Measurements from ENCODE around the gene HOXA13.

HOXA13 gene

DNA sequence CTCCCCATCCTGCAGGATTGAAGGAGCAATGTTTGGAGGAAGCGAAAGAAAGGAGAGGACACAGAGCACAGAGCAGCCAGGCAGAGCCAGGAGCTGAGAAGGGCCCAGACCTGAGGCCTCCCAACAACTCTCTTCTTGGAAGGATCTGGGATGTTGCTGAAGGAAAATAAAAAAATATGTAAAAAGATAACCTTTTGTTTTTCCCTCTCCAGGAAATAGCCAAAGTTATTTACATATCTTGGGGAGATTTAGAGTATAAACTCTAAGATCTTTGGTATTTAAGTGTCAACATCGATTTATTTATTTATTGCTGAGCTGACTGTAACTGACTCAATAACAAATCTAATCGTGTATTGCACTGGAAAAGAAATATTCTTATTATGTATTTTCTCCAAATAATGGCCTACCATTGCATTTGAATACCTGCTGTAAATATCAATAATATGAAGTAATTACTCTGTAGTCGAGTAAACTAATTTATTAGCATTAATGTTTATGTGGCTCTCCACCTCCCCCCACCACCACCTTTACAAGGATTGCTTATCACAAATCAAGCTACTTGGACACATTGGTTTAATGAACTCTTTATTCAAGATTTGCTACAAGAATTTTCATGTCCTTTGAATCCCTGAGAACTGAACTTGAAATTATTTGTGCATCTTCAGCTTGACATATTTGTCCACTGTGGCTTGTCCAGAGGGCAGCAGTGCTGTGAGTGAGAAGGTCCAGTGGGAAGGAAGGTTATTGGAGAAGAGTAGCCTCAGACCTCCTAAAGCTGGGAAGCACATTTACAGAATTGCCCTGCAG, 13.0 kb downstream of the HOXA13 start:
- Mint-ChIP-seq H3K9me3 (no peaks in the 10 kb centered on the region), H3K4me1 (peaks cover 15% of the 10 kb centered on the region), H3K27me3 (peaks cover 47% of the 10 kb centered on the region), H3K36me3 (peaks cover 3% of the 10 kb centered on the region), H3K4me3 (no peak overlapping the region), H3K27ac (no peak overlapping the region)
- ATAC-seq (ENCODE audit: low read depth) = no peak
- DNase-seq (ENCODE audit: low spot score in 2 of 2) = no peak

DNA sequence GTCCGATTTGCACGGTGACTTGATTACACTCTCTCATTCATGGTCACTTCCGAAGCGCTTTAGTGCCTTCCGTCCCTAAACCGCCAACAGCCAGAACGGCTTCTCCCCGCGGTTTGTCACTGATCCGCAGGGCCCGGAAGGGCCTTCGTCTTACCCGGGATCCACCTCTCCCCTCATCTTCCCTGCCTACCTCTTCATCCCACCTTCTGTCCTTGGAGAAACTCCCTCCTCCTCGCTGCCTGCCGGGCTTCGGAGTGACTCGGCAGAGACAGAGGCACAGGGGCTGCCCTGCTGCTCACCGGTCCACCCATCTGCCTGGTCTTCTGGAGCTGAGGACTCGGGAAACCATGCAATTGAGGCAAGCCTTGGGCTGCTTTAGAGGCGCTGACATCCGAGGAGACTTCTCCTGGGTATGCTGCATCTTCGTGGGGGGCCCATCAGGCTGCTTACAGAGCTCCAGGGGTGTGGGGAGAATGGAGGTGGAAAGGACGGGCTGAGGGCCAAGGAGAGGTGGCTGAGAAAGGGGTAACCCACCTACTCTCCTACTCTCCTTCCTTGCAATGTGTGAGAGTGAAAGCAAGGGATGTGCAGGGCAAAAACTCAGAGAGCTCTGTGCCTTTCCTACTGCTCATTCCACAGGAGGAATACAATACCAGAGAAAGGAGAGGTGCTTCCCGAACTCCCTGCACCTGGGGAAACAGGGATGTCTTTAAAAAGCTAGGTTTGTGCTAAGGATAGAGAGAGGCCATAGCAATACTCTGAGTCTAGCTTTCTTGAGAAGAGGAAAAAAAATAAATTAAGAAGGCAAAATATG, 13.8 kb downstream of the HOXA13 start:
- Mint-ChIP-seq H3K4me3 (peak overlapping the region; percentile 22), H3K36me3 (peaks cover 3% of the 10 kb centered on the region), H3K27me3 (peaks cover 45% of the 10 kb centered on the region), H3K4me1 (peaks cover 15% of the 10 kb centered on the region), H3K27ac (peak overlapping the region; percentile 76), H3K9me3 (no peaks in the 10 kb centered on the region)
- ATAC-seq (ENCODE audit: low read depth) (no peak), DNase-seq (ENCODE audit: low spot score in 2 of 2) (no peak)

DNA sequence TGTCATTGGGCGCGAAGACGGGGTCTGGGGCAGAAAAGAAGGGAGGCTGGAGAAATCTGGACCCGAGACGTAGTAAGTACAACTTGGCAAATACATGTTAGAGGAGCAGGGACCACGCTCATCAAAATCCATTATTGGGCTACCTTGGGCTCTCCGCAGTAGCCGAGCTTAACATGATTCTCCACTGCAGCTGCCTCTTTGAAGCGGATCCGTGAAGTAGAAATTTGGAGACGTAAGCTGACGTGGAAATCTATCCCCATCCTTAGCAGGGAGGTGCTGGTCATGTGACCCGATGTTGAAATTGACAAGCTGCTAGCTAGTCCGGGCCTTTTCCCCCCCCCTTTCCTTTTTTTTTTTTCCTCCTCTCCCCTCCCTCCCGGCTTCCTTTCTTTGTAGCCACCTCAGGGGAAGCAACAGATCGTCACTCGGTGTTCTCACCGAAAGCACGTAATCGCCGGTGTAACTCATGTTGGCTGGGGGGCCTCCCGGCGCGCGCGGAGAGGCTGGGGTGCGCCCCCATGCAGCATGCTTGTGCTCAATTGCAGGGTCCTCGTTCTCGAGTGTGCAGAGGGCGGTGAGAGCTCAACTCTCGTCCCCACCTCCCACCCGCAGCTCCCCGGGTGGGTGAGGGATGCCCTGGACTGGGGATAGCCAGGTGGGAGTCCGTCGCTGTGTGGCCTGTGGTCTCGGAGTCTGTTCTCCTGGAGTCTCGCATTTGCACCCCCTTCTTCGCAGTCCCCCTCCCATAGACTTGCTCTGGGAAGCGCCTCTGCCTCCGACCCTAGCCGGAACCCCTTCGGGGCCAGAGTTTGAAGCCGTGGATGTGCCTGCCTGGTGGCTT, 14.7 kb downstream of the HOXA13 start, which contains the start of gene HOXA11:
Gene HOXA11, minus strand, starts transcription at position 220 of the 841 bp plus-strand sequence. Its CDS starts 88 bp downstream, at position 132.
- Mint-ChIP-seq H3K27me3 (peaks cover 42% of the 10 kb centered on the region), H3K36me3 (peaks cover 3% of the 10 kb centered on the region), H3K9me3 (no peaks in the 10 kb centered on the region), H3K27ac (peak within 1 kb of the TSS; percentile 76), H3K4me1 (peaks cover 17% of the 10 kb centered on the region), H3K4me3 (peak within 1 kb of the TSS; percentile 22)
- ATAC-seq (ENCODE audit: low read depth) = no peak
- no peak for DNase-seq (ENCODE audit: low spot score in 2 of 2)

DNA sequence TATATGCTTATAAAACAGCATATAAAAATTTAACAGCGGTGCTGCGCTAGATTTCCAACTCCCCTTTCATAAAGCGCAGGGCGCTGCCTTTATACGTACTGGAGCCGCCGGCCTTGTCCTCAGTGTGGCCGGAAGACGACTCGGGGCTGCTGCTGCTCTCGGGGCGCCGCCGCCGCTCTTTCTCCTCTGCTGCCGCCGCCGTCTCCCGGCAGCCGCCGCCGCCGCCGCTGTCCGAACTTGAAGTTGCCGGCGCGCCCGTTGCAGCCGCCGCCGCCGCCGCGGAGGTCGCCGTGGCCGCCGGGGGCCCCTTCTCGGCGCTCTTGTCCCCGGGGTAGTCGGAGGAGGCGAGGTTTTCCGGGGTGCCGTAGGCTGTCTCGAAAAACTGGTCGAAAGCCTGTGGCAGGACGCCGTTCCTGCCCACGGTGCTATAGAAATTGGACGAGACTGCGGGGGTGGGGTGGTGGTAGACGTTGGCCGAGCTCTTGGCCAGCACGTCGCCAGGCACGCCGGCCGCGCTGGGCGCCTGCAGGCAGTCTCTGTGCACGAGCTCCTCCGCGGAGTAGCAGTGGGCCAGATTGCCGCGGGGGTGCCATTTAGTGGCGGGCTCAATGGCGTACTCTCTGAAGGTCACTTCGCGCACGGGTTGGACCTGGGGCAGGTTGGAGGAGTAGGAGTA, 15.4 kb downstream of the HOXA13 start:
- Mint-ChIP-seq H3K27me3 (peaks cover 38% of the 10 kb centered on the region), H3K27ac (peak overlapping the region; percentile 76), H3K9me3 (no peaks in the 10 kb centered on the region), H3K4me3 (peak overlapping the region; percentile 3), H3K4me1 (peaks cover 18% of the 10 kb centered on the region), H3K36me3 (no peaks in the 10 kb centered on the region)
- DNase-seq (ENCODE audit: low spot score in 2 of 2) (peak in 1 of 2 donors; percentile 49), ATAC-seq (ENCODE audit: low read depth) (no peak)

DNA sequence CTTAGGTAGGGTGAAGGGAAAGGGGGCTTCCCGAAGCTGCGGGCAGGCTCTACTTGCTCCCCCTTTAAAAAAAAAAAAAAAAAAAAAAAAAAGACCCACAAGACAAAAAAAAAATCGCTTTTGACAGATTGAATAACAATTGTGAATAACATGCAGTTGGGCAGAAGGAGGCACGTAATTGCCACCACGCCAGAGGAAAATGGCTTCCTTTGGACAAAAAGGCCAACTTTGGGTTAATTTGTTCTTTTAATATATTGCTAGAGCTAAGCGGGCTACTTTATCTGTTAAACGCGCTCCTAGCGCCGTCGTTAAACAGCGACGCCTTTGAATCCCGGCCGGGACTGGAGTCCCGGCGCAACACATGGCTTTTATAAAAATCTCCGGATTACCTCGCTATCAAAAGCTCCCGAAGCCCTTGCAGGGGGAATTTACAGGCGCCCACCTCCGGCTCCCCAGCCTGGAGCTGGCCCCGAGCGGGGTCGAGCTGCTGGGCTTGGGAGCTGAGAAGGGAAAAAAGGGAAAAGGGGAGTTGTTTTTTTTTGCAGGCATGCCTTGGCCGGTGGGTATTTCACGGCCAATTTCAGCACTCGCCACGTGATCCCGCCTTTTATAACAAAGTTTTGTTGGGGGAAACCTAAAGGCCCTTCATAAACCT, 16.1 kb downstream of the HOXA13 start:
- Mint-ChIP-seq H3K9me3 (no peaks in the 10 kb centered on the region), H3K27me3 (peaks cover 41% of the 10 kb centered on the region), H3K36me3 (no peaks in the 10 kb centered on the region), H3K27ac (no peak overlapping the region), H3K4me3 (no peak overlapping the region), H3K4me1 (peaks cover 18% of the 10 kb centered on the region)
- DNase-seq (ENCODE audit: low spot score in 2 of 2) (no peak), ATAC-seq (ENCODE audit: low read depth) (no peak)

DNA sequence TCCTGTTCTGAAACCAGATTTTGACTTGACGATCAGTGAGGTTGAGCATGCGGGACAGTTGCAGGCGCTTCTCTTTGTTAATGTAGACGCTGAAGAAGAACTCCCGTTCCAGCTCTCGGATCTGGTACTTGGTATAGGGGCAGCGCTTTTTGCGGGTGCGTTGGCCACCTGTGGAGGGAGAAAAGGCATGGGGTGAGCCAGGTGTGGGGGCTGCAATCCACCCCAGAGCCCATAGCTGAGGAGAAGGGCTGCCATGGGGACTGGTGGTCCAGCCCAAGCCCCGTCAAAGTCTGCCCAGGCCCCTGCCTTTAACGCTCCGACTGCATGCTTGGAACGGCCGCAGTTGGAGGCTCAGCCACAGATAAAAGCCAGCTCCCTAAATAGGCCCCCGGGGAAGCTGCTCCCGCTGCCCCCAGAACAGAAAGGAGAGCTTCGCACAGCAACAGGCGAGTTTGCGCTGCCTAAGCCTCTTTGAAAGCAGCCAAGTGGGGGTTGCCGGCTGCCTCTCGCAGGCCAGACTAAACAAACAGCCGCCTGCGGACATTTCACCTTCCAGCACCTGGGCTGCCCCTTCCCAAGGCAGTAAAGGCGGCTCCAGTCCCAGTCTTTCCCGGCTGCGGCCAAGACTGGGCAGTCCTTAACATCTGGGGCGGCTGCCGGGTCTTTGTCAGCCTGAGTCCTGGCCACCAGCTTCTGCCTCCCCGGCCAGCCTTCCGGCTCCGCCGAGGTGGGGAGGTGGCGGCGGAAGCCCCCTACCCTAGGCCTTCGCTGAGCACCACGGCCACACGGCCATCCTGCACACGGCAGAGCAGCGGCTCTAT, 16.8 kb downstream of the HOXA13 start:
- H3K27me3 Mint-ChIP-seq = peaks cover 34% of the 10 kb centered on the region
- no peak for DNase-seq (ENCODE audit: low spot score in 2 of 2)
- no peaks in the 10 kb centered on the region for H3K9me3 Mint-ChIP-seq
- no peak overlapping the region for H3K4me3 Mint-ChIP-seq
- no peak for ATAC-seq (ENCODE audit: low read depth)
- H3K4me1 Mint-ChIP-seq = peaks cover 14% of the 10 kb centered on the region
- H3K36me3 Mint-ChIP-seq = no peaks in the 10 kb centered on the region
- peak overlapping the region; percentile 61 for H3K27ac Mint-ChIP-seq

DNA sequence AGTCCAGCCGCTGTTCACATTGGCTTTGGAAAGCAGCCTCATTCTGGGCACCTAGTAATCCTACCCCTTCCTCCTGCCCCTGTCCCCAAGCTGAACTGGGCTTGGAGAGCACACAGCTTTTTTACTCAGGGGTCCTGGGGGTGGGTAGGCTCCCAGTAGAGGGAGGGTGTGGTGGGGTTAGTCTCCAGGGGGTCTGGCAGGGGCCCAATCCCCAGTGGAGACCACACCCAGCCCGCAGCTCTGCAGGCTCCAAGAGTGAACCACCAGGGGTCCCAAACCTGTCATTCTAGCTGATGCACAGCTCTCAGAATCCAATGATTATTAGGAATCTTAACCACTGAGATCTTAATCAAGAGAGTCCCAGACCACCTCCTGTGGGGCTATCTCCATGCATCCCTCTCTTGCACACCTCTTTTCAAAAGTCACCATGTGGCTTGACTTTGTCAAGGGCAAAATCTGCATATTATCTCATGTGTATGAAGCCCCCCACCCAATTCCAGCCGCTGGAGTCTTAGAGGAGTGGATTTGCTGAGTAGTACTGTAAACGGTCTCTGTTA, 17.5 kb downstream of the HOXA13 start:
- DNase-seq (ENCODE audit: low spot score in 2 of 2) (no peak), ATAC-seq (ENCODE audit: low read depth) (no peak)
- peaks cover 35% of the 10 kb centered on the region for H3K27me3 Mint-ChIP-seq
- H3K4me3 Mint-ChIP-seq = no peak overlapping the region
- no peaks in the 10 kb centered on the region for H3K9me3 Mint-ChIP-seq
- peaks cover 12% of the 10 kb centered on the region for H3K4me1 Mint-ChIP-seq
- H3K27ac Mint-ChIP-seq = peak overlapping the region; percentile 61
- H3K36me3 Mint-ChIP-seq = no peaks in the 10 kb centered on the region

DNA sequence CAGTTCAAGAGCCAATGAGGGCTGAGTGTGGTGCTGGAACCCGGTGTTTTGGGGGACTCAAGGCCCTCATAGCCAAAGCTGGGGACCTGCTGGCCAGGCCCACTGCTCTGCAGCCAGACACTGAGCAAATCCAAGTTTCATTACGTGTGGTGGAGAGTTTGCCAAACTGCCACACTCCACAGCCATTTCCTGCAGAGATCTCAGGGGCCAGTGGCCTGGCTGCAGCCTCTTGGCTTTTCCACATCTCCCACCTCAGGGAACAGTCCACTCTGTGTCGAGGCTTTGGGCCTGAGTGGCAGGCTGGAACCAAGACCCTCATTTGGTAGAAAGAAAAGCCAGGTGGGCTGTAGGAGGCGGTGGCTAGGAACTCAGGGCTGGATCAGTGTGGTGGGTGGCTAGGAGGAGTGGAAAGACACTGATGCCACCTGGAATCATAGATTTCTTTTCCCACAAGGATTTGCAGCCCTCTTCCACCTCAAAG, 18.1 kb downstream of the HOXA13 start:
- DNase-seq (ENCODE audit: low spot score in 2 of 2) (no peak), ATAC-seq (ENCODE audit: low read depth) (no peak)

DNA sequence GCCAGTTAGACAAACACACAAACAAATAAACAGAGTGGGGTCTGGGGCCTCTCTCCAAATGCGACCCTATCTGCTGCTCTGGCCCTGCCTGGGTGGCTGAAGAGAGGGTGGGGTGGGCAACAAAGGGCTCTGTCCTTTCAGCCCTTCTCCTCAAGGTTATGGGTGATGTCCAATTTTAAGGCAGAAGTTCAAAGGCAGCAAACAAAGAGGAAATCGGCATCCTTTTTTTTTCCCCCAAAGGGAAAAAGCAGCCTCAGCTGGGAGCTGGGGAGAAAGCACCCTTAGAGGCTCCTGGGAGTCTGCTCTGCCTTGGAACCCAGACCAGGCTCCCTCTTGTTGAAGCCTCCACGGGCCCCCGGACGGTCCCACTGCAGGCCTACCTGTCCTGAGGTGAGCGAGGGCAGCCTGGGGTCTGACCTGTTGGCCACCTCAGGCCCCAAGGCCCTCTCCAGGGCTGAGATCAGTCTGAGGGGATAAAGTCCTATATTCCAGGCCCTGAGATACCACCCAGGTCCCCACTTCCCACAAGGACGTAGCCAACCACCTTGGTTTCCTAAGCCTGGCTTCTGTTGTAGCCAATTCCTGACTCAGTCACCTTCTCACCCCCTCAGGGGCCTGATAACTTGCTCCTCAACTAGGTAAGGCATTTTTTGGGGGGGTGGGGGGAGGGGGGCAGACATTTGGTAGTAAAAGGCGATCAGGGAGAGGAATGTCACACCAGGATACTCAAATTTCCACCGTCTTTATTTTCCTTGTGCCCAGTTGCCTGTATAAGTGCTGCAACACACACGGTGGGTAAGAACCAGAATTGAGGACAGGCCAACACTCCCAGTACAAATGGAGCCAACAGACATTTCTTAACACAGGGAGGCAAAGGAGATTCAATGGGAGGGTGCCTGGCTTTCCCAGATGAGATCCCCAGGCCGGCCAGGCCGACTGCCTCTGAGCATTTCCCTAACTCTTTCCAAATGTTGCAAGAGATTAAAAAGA, 19.2 kb downstream of the HOXA13 start:
- Mint-ChIP-seq H3K4me3 (no peak overlapping the region), H3K9me3 (no peaks in the 10 kb centered on the region), H3K36me3 (no peaks in the 10 kb centered on the region), H3K27me3 (peaks cover 29% of the 10 kb centered on the region), H3K4me1 (peaks cover 9% of the 10 kb centered on the region), H3K27ac (no peak overlapping the region)
- DNase-seq (ENCODE audit: low spot score in 2 of 2) = no peak
- no peak for ATAC-seq (ENCODE audit: low read depth)

More for the DNA sequence above, 18.1 kb downstream of the HOXA13 start:
- Mint-ChIP-seq H3K4me1 (peaks cover 12% of the 10 kb centered on the region), H3K9me3 (no peaks in the 10 kb centered on the region), H3K27me3 (peaks cover 35% of the 10 kb centered on the region), H3K4me3 (no peak overlapping the region), H3K36me3 (no peaks in the 10 kb centered on the region), H3K27ac (no peak overlapping the region)

DNA sequence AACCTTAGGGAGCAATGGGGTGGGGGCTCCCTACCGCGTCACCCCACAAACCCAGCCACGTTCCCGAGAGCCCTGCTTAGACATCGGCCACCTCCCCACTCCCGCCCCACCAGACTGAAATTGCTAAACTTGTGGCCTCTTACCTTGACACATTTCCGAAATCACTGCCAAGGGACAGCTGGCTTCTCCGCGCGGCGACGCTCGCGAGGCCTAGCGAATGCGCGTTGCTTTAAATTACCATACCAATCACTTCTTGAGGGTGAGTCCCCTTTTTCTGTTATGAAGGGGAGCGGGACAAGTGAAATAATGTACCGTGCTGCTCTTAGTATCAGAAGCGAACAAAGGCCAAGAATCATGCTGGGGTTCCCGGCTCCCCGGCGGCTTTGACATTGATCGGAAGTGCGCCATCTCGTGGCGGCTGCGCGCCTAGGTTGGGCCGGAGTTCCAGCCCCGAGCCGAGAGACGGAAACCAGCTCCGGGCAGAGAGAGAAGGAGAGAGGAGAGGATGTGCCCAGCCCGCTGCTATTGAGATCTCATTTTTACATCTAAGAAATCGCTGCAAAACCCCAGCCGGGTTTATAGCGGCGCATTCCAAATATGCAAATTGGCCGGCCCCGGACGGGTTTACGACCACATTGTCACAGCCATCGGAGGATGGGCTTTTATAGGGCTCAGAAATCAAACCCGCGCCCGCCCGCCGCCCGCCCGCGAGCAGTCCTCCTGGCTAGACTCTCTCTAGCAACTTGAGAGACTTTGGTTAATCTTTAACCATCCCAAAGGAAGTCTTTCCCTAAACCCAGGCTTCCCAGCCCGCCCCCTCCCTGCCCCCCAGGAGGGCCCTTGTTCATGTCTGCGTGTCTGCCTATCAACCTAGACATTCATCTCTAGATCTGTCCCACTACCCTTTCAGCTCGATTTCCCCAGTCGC, 20.1 kb downstream of the HOXA13 start:
- Mint-ChIP-seq H3K9me3 (no peaks in the 10 kb centered on the region), H3K36me3 (no peaks in the 10 kb centered on the region), H3K27me3 (peaks cover 28% of the 10 kb centered on the region), H3K27ac (no peak overlapping the region), H3K4me1 (peaks cover 6% of the 10 kb centered on the region), H3K4me3 (no peak overlapping the region)
- DNase-seq (ENCODE audit: low spot score in 2 of 2) = peak in 1 of 2 donors; percentile 48
- peak; percentile 39 for ATAC-seq (ENCODE audit: low read depth)

Data from memory B cell (primary cell).